H1 (cell line): ENCODE data around the gene SYK. TPM values are rescaled to one million over a fixed set of nuclear protein-coding genes. Genes with fewer than 3 reads are reported as not detected.

ENCODE experiments used
- CTCF ChIA-PET: fragments of 300-600 bp; sonication (Branson Sonifier 250); formaldehyde crosslinking; loops from one replicate; lab custom pipeline; 2021; ENCODE audit not compliant: partially characterized antibody; lab: Charles Lee
- POLR2A ChIA-PET: fragments of 300-600 bp; sonication (Branson Sonifier 250); formaldehyde crosslinking; loops from one replicate; lab custom pipeline; 2021; ENCODE audit warnings: inconsistent platforms; ENCODE audit not compliant: partially characterized antibody; lab: Charles Lee
- DNase-seq, 2 experiments: peaks; one replicate each; pipeline versions ENCODE4 v3.0.0 to v3.0.0-alpha.2; 2010 to 2022; ENCODE audit warnings: low spot score in 2 of 2, low read depth in 1 of 2, mixed read lengths in 1 of 2
- FAIRE-seq: peaks from 2 replicates; lab custom pipeline; 2011; peaks lifted over from hg19 to GRCh38; lab: Jason Lieb, UNC
- H2AFZ ChIP-seq: 2 replicates; pipeline ENCODE4 v1.8.1; 2012; ENCODE audit warnings: low read length, inconsistent platforms
- H2AK5ac ChIP-seq: 2 replicates; pipeline ENCODE4 v1.6.1; 2013; ENCODE audit warnings: low read depth, low read length
- H2BK120ac ChIP-seq: replicated peaks from 2 replicates; pipeline ENCODE3; 2013; ENCODE audit warnings: low read depth, low read length, inconsistent platforms
- H2BK12ac ChIP-seq: 2 replicates; pipeline ENCODE4 v1.6.1; 2013; ENCODE audit warnings: low read depth, low read length
- H2BK15ac ChIP-seq: 2 replicates; pipeline ENCODE4 v1.6.1; 2013; ENCODE audit warnings: low read length
- H2BK20ac ChIP-seq: 2 replicates; pipeline ENCODE4 v1.6.1; 2013; ENCODE audit warnings: low read length
- H2BK5ac ChIP-seq: 2 replicates; pipeline ENCODE4 v1.6.1; 2013; ENCODE audit warnings: low read depth, low read length
- H3K14ac ChIP-seq: 2 replicates; pipeline ENCODE4 v1.6.1; 2013; ENCODE audit warnings: inconsistent platforms; ENCODE audit not compliant: insufficient read length
- H3K18ac ChIP-seq: 2 replicates; pipeline ENCODE4 v1.6.1; 2013; ENCODE audit warnings: low read length; ENCODE audit errors: extremely low read depth
- H3K23ac ChIP-seq: 2 replicates; pipeline ENCODE4 v1.6.1; 2013; ENCODE audit warnings: inconsistent platforms; ENCODE audit not compliant: insufficient read length
- H3K23me2 ChIP-seq: 2 replicates; pipeline ENCODE4 v1.6.1; 2013; ENCODE audit warnings: low read depth, low read length
- H3K27ac ChIP-seq: 2 replicates; pipeline ENCODE4 v1.6.1; 2011; ENCODE audit warnings: low read depth, low read length, inconsistent platforms
- H3K27me3 ChIP-seq, 4 experiments: replicated peaks in 1 of 4; 1 replicate in 1 of 4; 2 replicates in 3 of 4; pipeline versions ENCODE4 v1.6.1 to v1.8.1; 2011 to 2013; ENCODE audit warnings: low read length in 3 of 4, mild to moderate bottlenecking in 3 of 4, inconsistent platforms in 2 of 4, mixed read lengths in 2 of 4, moderate library complexity in 1 of 4; ENCODE audit not compliant: control insufficient read depth in 3 of 4, insufficient read depth in 3 of 4; ENCODE audit errors: extremely low read depth in 1 of 4
- H3K36me3 ChIP-seq, 4 experiments: 2 replicates each; pipeline versions ENCODE4 v1.6.1 to v1.8.1; 2011 to 2013; ENCODE audit warnings: mild to moderate bottlenecking in 4 of 4, low read length in 3 of 4, moderate library complexity in 2 of 4, control low read depth in 1 of 4, inconsistent platforms in 1 of 4; ENCODE audit not compliant: insufficient read depth in 4 of 4, control insufficient read depth in 2 of 4
- H3K4ac ChIP-seq: replicated peaks from 2 replicates; pipeline ENCODE3; 2013; ENCODE audit warnings: low read length, low read depth, mixed read lengths, inconsistent platforms; ENCODE audit not compliant: insufficient read length
- H3K4me1 ChIP-seq, 4 experiments: replicated peaks in 1 of 4; 1 replicate in 1 of 4; 2 replicates in 3 of 4; pipeline versions ENCODE4 v1.6.1 to v1.8.1; 2011 to 2013; ENCODE audit warnings: low read length in 3 of 4, inconsistent platforms in 2 of 4, mixed read lengths in 1 of 4; ENCODE audit not compliant: insufficient read depth in 4 of 4, control insufficient read depth in 3 of 4
- H3K4me2 ChIP-seq, 2 experiments: 2 replicates each; pipeline versions ENCODE4 v1.6.1 to v1.8.1; 2011 to 2013; ENCODE audit warnings: low read depth in 2 of 2, low read length in 2 of 2, control low read depth in 1 of 2, inconsistent platforms in 1 of 2, mild to moderate bottlenecking in 1 of 2; ENCODE audit not compliant: insufficient read depth in 1 of 2
- H3K4me3 ChIP-seq, 4 experiments: fragments of 200-600, 300-600 bp in 1 of 4; sonication (generic), shearing (Covaris generic), sonication (Bioruptor Twin) in 1 of 4; 2 replicates each; pipeline versions ENCODE4 v1.5.1 to v1.8.1; 2011 to 2016; ENCODE audit warnings: low read length in 4 of 4, low read depth in 3 of 4, control low read depth in 2 of 4, inconsistent platforms in 2 of 4, mild to moderate bottlenecking in 2 of 4, mixed read lengths in 1 of 4, moderate library complexity in 1 of 4; ENCODE audit not compliant: insufficient read depth in 2 of 4; ENCODE audit errors: extremely low read depth in 1 of 4
- H3K56ac ChIP-seq: replicated peaks from 2 replicates; pipeline ENCODE3; 2013; ENCODE audit warnings: low read depth, mild to moderate bottlenecking, mixed read lengths, low read length, inconsistent platforms; ENCODE audit not compliant: insufficient read length
- H3K79me1 ChIP-seq: 2 replicates; pipeline ENCODE4 v1.6.1; 2013; ENCODE audit warnings: low read depth, low read length, control low read depth
- H3K79me2 ChIP-seq, 2 experiments: 2 replicates each; pipeline versions ENCODE4 v1.6.1 to v1.8.1; 2012 to 2013; ENCODE audit warnings: low read length in 2 of 2, mild to moderate bottlenecking in 2 of 2, inconsistent platforms in 1 of 2; ENCODE audit not compliant: insufficient read depth in 2 of 2, control insufficient read depth in 1 of 2
- H3K9ac ChIP-seq, 4 experiments: replicated peaks in 1 of 4; 1 replicate in 1 of 4; 2 replicates in 3 of 4; pipeline versions ENCODE4 v1.6.1 to v1.8.1; 2011 to 2013; ENCODE audit warnings: low read depth in 3 of 4, low read length in 3 of 4, control low read depth in 2 of 4, mild to moderate bottlenecking in 2 of 4, moderate library complexity in 2 of 4, inconsistent platforms in 1 of 4; ENCODE audit errors: extremely low read depth in 1 of 4
- H3K9me3 ChIP-seq, 2 experiments: 2 replicates each; pipeline versions ENCODE4 v1.6.1 to v1.8.1; 2012 to 2013; ENCODE audit warnings: mild to moderate bottlenecking in 2 of 2, moderate library complexity in 2 of 2, control low read depth in 1 of 2, inconsistent platforms in 1 of 2, low read depth in 1 of 2, low read length in 1 of 2, mixed read lengths in 1 of 2; ENCODE audit not compliant: insufficient read depth in 2 of 2
- H4K20me1 ChIP-seq, 2 experiments: replicated peaks in 1 of 2; 2 replicates each; pipeline versions ENCODE3 to v1.8.1; 2011 to 2013; ENCODE audit warnings: inconsistent platforms in 2 of 2, low read length in 2 of 2, mild to moderate bottlenecking in 1 of 2; ENCODE audit not compliant: insufficient read depth in 2 of 2, control insufficient read depth in 1 of 2
- H4K5ac ChIP-seq: 2 replicates; pipeline ENCODE4 v1.6.1; 2013; ENCODE audit warnings: low read length, low read depth, mixed read lengths, inconsistent platforms; ENCODE audit not compliant: insufficient read length
- H4K8ac ChIP-seq: 2 replicates; pipeline ENCODE4 v1.8.0; 2013; ENCODE audit warnings: mild to moderate bottlenecking, moderate library complexity, low read length, inconsistent platforms; ENCODE audit not compliant: insufficient read depth; ENCODE audit errors: extremely low read depth
- H4K91ac ChIP-seq: replicated peaks from 2 replicates; pipeline ENCODE3; 2013; ENCODE audit warnings: low read length, mixed read lengths, inconsistent platforms; ENCODE audit not compliant: insufficient read length
- CEBPB ChIP-seq: IDR thresholded peaks from 2 replicates; pipeline ENCODE4 v1.6.1; 2012; ENCODE audit warnings: low read depth, low read length
- NANOG ChIP-seq: IDR thresholded peaks from 2 replicates; pipeline ENCODE4 v1.6.1; 2011; ENCODE audit warnings: low read length, low read depth, mild to moderate bottlenecking, inconsistent platforms; ENCODE audit not compliant: insufficient read depth, poor library complexity, severe bottlenecking
- SIN3A ChIP-seq, 2 experiments: IDR thresholded peaks in 1 of 2; conservative IDR thresholded peaks in 1 of 2; 2 replicates each; pipeline ENCODE4 v1.6.1; 2011 to 2012; ENCODE audit warnings: low read length in 2 of 2, improper control_type of control experiment in 1 of 2, low read depth in 1 of 2, mild to moderate bottlenecking in 1 of 2
- SP2 ChIP-seq: IDR thresholded peaks from 2 replicates; pipeline ENCODE4 v1.6.1; 2012; ENCODE audit warnings: mild to moderate bottlenecking, low read length, inconsistent platforms
- whole genome bisulfite sequencing, 2 experiments: shearing (Covaris generic) in 1 of 2; methylation state at CpG; one replicate each; pipeline versions ENCODE4 v1.1.6 to v1.1.7; 2013 to 2015; ENCODE audit warnings: low lambda C conversion rate in 2 of 2, mixed read lengths in 2 of 2, inconsistent platforms in 1 of 2, low coverage in 1 of 2, missing lambda C conversion rate in 1 of 2; ENCODE audit not compliant: insufficient replicate concordance in 2 of 2, insufficient coverage in 1 of 2, insufficient read length in 1 of 2; ENCODE audit errors: extremely low coverage in 1 of 2, missing lambda C conversion rate in 1 of 2; 5-methylcytosine and 5-hydroxymethylcytosine counted together
- polyA plus RNA-seq, 7 experiments: library from polyadenylated mRNA; depleted of rRNA in 3 of 7; stranded (reverse) in 5 of 7; unstranded in 2 of 7; fragments of >200 nt in 5 of 7; fragments of 200-250 nt in 2 of 7; gene quantifications; 1 replicate in 5 of 7; 2 replicates in 1 of 7; 4 replicates in 1 of 7; pipeline versions ENCODE4 v1.2.1 to v1.2.3, GENCODE V29; 2011 to 2013; ENCODE audit warnings: missing spikeins in 2 of 7, mixed read lengths in 2 of 7
- total RNA-seq: library from RNA; stranded (reverse); fragmentation: NEBNext Ultra II Directional; extraction: Animal tissue kit (Norgen Biotek cat#: 25700); gene quantifications from 2 replicates; pipeline ENCODE4 v1.2.1, GENCODE V29; 2021

The SYK gene
- total and polyA plus RNA-seq, 2 of the 8 experiments (the other 6 are each of a cell fraction or from before 2014, with no cell fraction given): 1.5 to 4.4 TPM

DNA sequence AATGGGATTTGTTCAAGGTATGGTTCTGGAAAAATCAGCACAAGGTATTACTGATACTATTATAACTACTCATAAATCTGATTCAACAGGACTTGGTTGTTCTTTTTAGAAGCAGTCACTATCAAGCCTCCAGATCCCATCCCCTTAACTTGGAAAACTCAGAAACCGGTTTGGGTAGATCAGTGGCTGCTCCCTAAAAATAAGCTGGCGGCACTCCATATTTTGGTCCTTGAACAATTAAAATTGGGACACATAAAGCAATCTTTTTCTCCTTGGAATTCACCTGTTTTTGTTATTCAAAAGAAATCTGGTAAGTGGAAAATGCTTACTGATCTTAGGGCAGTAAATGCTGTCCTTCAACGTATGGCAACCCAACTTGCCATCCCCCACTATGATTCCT, 104.2 kb downstream of the SYK start:
- H3K27me3 ChIP-seq: no peaks in the 10 kb centered on the region

More for the DNA sequence above, 104.2 kb downstream of the SYK start:
- FAIRE-seq (no peak), DNase-seq (no peak)
- Histone ChIP-seq H4K91ac (no peak overlapping the region), H2BK5ac (no peak overlapping the region), H3K27ac (no peak overlapping the region), H3K36me3 (no peaks in the 10 kb centered on the region; a peak in 1 of 8 replicates), H3K9ac (no peak overlapping the region), H2BK12ac (no peak overlapping the region), H4K8ac (no peak overlapping the region), H3K56ac (no peak overlapping the region), H2AFZ (no peak overlapping the region), H3K23me2 (no peaks in the 10 kb centered on the region; the same call in 1 of the 2 replicates), H3K4me2 (no peak overlapping the region), H3K79me1 (no peaks in the 10 kb centered on the region), H2BK15ac (no peak overlapping the region), H3K79me2 (no peaks in the 10 kb centered on the region), H4K5ac (no peak overlapping the region), H3K14ac (no peak overlapping the region), H2BK20ac (no peak overlapping the region), H3K9me3 (peaks cover 0 to 3% of the 10 kb centered on the region in 2 experiments; a peak in 1 of 4 replicates), H3K4ac (no peak overlapping the region), H2AK5ac (no peak overlapping the region), H3K4me1 (peaks cover 0 to under 1% (median 0%) of the 10 kb centered on the region in 4 experiments; a peak in 1 of 7 replicates), H3K23ac (no peak overlapping the region), H3K4me3 (no peak overlapping the region), H4K20me1 (no peaks in the 10 kb centered on the region), H2BK120ac (no peak overlapping the region), H3K18ac (no peak overlapping the region)
- ChIA-PET CTCF (interaction anchor here (1.4 to 1.7 kb wide), 2 partner anchors 10 to 99 kb away, joined by 4 to 8 read pairs; no protein-coding TSS in a partner anchor), POLR2A (no interaction called here)
- 86% methylated on average over 3 of the region's 3 CpGs; no CpG with 5 or more reads in 1 of the 2 experiments for WGBS, 2 experiments
- TF ChIP-seq NANOG (no peak), SP2 (no peak), SIN3A (conservative IDR thresholded peaks at IDR 0.05 in 1 of 2, IDR thresholded peaks at IDR 0.05 in 1 of 2; ENCODE audit: low read depth in 1 of 2, low read length in 2 of 2) (no peak), CEBPB (no peak)
